Panc1 (cell line): ENCODE data around the gene TMEM132C.

Source experiments
- POLR2AphosphoS5 ChIP-seq: IDR thresholded peaks from 2 replicates; pipeline ENCODE4 v1.6.1; 2012; ENCODE audit warnings: mild to moderate bottlenecking, low read depth, low read length, moderate library complexity
- SIN3A ChIP-seq: IDR thresholded peaks from 2 replicates; pipeline ENCODE4 v1.6.1; 2012; ENCODE audit warnings: low read depth, mild to moderate bottlenecking, low read length, moderate library complexity, borderline replicate concordance; ENCODE audit not compliant: insufficient read depth
- TCF7L2 ChIP-seq: IDR thresholded peaks from 2 replicates; pipeline ENCODE4 v1.6.1; 2011; ENCODE audit warnings: mild to moderate bottlenecking, low read depth, low read length, inconsistent platforms
- TF ChIP-seq, protein P1 (sequence below): fragments of 450-650 bp; IDR thresholded peaks from 2 replicates; pipeline ENCODE4 v1.5.1; 2017; ENCODE audit warnings: mild to moderate bottlenecking
- TF ChIP-seq, protein P2 (sequence below), 2 experiments: IDR thresholded peaks; 2 replicates each; pipeline ENCODE4 v1.6.1; 2011 to 2012; ENCODE audit warnings: low read depth in 2 of 2, control low read depth in 1 of 2, low read length in 1 of 2, mild to moderate bottlenecking in 1 of 2, moderate library complexity in 1 of 2; ENCODE audit not compliant: insufficient read depth in 1 of 2

- TF ChIP-seq, protein P1, sequence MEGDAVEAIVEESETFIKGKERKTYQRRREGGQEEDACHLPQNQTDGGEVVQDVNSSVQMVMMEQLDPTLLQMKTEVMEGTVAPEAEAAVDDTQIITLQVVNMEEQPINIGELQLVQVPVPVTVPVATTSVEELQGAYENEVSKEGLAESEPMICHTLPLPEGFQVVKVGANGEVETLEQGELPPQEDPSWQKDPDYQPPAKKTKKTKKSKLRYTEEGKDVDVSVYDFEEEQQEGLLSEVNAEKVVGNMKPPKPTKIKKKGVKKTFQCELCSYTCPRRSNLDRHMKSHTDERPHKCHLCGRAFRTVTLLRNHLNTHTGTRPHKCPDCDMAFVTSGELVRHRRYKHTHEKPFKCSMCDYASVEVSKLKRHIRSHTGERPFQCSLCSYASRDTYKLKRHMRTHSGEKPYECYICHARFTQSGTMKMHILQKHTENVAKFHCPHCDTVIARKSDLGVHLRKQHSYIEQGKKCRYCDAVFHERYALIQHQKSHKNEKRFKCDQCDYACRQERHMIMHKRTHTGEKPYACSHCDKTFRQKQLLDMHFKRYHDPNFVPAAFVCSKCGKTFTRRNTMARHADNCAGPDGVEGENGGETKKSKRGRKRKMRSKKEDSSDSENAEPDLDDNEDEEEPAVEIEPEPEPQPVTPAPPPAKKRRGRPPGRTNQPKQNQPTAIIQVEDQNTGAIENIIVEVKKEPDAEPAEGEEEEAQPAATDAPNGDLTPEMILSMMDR = no peak
- TF ChIP-seq POLR2AphosphoS5 (no peak), SIN3A (no peak), TCF7L2 (no peak)
- TF ChIP-seq, protein P2, sequence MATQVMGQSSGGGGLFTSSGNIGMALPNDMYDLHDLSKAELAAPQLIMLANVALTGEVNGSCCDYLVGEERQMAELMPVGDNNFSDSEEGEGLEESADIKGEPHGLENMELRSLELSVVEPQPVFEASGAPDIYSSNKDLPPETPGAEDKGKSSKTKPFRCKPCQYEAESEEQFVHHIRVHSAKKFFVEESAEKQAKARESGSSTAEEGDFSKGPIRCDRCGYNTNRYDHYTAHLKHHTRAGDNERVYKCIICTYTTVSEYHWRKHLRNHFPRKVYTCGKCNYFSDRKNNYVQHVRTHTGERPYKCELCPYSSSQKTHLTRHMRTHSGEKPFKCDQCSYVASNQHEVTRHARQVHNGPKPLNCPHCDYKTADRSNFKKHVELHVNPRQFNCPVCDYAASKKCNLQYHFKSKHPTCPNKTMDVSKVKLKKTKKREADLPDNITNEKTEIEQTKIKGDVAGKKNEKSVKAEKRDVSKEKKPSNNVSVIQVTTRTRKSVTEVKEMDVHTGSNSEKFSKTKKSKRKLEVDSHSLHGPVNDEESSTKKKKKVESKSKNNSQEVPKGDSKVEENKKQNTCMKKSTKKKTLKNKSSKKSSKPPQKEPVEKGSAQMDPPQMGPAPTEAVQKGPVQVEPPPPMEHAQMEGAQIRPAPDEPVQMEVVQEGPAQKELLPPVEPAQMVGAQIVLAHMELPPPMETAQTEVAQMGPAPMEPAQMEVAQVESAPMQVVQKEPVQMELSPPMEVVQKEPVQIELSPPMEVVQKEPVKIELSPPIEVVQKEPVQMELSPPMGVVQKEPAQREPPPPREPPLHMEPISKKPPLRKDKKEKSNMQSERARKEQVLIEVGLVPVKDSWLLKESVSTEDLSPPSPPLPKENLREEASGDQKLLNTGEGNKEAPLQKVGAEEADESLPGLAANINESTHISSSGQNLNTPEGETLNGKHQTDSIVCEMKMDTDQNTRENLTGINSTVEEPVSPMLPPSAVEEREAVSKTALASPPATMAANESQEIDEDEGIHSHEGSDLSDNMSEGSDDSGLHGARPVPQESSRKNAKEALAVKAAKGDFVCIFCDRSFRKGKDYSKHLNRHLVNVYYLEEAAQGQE (IDR thresholded peaks at IDR 0.05; ENCODE audit: insufficient read depth in 1 of 2, low read depth in 2 of 2, low read length in 1 of 2) = no peak
These were observed 426.8 kb downstream of the TMEM132C start for GRCh38 chr12:128693771-128694170.
